GM21423 (cell line): ENCODE data around the gene FHIT.

Experiments used
- ATAC-seq: cut with Tn5 transposase; IDR thresholded peaks from one replicate; pipeline ENCODE4 v1.9.1; 2021; ENCODE audit warnings: mild to moderate bottlenecking, moderate library complexity; ENCODE audit not compliant: unreplicated experiment

Gene FHIT

DNA sequence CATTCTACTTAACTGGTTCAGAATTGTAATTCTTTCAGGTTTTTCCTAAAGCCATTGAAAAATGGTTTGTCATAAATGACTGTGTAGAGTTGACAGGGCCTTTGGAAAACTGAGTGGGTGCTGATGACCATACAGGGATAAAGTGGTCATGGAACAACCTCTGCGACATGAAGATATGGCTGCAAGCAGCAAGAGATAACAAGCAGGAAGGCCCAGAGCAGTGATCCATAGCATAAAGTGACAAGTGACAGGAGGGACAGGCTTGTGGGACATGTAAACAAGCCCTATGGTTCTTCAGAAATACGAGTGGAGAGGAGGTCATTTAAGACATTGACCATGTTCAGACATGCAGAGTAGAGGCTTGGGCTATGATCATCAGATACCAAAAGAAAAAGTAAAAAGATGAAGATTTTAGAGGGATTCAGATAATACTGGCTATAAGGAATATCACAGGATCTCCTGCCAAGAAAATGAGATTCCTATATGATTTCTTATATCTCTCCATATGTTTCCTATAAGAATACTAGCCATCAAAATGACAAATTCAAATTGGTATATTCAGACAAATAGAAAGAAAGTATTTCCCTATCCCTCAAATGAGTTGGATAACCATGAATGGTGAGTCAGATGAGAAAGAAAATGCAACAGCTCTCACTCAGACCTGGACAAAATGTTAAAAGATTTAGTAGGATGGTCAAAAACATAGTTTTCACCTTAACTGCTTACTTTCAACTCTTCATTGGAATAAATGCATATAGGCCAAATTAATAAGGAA lies 1373.8 kb downstream of the FHIT start:
- no peak for ATAC-seq

DNA sequence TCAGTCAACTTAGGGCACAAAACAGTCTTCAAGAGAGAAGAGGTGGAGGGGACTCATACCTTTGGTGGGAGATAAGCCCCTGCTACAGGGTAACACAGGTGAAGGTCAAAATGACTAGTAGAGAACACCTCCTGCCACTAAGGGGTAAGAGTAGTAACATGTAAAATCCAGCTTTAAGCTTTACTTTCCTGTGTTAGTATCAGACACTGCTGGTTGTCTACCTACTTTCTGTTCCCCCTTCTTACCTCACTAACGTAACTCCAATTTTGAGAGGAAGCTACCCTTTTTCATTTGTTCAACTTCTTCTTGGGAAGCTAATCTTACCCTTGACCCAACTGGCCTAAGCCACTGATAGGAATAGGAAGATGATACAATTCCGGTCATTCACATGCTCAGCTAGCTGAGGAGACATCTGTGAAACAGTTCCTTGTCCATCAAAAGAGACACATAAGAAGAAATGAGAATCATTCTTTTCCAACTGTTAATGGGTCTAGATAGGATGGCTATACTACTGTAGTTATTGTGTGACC lies 1374.7 kb downstream of the FHIT start:
- no peak for ATAC-seq

DNA sequence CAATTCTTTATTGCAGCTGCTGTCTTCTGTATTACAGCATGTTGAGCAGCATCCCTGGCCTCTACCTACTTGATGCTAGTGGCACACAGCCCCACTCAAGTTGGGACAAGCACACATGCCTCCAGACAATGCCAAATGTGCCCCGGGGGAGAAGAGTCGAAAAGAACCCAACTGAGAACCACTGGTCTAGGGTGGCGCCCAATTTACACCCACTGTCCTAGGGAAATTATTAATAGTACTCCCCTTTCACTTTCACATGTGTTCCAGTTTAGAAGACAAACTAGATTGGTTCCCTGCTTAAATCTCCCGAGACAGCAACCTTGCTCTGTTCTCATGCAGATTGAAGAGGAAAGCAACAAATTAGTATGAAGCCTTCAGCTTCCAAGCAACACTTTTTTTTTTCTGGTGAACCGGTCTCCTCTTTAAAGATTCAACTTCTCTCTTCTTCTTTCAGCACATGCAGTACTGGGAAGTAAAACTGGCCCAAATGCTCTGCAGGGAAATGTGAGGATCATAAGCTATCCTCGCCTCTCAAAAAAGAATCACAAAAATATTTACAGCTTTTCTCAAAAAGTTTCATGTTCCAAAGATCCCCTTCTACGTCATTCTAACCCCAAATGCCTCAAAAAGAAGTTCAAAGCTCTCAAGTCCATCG lies 1377.5 kb downstream of the FHIT start:
- no peak for ATAC-seq

DNA sequence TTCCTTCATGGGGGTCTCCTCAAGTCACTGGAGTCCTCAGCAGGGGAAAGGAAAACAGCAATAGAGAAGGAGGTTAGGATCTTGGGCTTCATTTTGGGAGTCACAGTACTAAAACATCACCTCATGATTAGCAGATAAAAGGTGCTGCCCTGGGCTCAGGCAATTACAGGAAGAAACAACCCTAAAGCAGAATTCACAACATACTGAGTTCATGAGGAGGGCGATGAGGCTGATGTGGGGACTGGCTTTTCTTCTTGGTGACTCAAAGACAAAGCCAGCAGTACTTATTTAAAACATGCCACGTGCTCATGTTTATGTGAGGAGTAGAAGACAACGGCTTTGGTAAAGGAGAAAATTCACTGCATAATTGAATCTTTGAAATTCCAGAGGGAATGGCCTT lies 1379.1 kb downstream of the FHIT start:
- ATAC-seq, result no peak

DNA sequence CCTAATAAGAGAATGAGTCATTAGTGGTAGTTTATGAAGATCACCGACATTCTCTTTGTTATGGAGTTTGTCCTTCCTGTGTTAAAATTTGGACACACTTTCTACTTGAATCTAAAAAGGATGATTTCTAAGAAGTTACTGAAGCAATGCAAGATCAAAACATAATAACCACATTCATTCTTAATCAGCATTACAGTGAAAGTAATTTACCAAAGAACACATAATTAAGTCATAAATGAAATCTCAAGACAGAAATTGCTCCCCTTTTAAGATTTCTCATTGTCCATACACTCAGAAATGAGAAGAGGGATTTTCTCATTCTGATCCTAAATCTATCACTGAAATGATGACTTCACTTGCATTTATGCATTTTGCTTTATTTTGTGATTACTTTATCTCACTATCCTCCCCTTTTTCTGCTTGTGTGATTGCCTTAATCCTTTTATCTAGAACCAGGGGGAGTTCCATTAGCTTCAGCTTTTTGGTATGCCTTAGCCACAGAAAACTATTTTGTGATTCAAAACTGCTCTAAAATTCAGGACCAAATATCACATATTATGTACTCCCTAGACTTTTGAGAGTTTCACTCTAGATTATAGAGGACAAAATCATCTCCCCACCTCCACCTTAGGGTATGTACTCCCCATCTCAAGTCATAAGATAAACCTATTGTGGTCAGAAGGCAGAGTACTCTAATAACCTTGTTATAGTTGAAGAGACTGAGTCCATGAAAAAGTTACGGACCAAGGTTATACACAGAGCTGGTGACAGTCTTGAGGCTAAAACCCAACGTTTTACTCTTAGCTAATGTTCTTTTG lies 1383.9 kb downstream of the FHIT start:
- no peak for ATAC-seq

DNA sequence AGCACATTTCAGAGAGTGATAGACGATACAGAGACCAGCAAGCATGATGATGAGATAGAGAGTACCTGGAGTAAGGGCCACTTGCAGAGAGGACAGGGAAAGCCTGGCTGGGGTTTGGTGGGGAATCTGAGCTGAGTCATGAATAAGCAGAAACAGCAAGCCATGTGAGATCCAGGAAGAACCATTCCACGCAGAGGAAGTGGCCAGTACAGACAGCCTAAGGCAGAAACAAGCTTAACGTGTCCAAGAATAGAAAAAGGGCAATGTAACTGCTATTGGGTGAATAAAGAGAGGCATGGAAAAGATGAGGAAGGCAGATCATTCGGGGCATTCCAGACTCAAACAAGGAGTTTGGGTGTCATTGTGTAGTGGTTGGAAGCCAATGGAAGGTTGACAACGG lies 1385.2 kb downstream of the FHIT start:
- no peak for ATAC-seq

GRCh38 chr3:59865351-59865750 lies 1385.9 kb downstream of the FHIT start:
- no peak for ATAC-seq

DNA sequence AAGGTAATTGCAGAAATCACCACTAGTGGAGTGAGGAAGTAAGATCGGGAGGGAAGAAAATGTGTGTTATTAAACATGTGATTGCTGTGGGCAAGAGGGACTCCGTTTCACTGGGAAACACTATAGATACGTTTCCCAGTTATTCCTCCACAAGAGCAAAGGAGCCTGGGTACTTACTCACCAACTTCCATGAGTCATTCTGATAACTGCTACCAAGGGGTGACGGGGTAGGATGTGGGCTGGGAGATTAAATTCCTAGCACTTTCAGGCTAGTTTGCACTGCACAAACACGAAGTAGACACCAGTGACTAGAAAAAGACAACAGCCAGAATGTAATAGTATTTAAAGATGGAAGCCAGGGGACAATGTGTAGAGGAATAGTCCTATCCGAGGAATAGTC lies 1388.6 kb downstream of the FHIT start:
- no peak for ATAC-seq

- ATAC-seq, result peak; percentile 98
Measured at GRCh38 chr3:59857589-59858346, 1393.5 kb downstream of the FHIT start.

GRCh38 chr3:59856934-59857460 lies 1394.3 kb downstream of the FHIT start:
- no peak for ATAC-seq

DNA sequence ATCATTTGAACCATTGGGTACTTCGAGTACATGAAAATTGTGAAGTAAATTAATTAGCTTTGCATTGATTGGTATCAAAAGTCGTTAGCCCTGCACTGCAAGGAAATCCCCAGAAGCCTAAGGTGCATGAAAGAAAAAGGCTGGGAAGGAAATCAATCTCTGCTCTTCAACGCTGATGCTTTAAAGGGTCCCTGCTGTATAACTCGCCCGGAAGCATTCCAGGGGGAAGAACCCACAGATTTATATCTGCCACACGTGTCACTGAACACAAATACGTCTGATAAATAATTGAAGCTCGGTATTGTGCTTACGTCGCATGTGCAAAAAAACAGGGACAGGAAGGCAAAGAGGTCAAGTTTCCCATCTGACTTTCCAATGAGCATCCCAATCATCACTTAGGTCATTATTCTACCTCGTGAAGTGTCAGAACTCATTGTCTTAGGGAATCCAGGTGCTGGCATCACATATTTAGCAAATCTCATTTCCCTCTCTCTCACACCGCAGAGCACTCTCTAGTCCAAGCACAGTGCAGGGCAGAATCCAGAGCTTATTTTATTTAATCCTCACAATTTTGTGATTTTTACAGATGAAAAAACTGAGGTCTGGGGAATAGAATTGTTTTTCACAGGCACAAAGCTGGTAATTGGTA lies 1397.1 kb downstream of the FHIT start:
- no peak for ATAC-seq

- ATAC-seq, result no peak
Measured at GRCh38 chr3:59850417-59850816, 1400.8 kb downstream of the FHIT start.

- no peak for ATAC-seq
Measured at GRCh38 chr3:59845386-59845785, 1405.9 kb downstream of the FHIT start.

DNA sequence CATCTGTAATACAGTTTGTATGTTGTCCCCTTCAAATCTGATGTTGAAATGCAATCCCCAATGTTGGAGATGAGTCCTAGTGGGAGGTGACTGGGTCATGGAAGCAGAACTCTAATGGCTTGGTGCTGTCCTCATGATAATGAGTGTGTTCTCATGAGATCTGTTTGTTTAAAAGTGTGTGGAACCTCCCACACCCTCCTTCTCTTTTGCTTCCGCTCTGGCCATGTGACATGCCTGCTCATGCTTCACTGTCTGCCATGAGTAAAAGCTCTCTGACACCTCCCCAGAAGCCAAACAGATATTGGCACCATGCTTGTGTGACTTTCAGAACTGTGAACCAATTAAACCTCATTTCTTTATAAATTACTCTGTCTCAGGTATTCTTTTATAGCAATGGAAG lies 1407.4 kb downstream of the FHIT start:
- no peak for ATAC-seq

DNA sequence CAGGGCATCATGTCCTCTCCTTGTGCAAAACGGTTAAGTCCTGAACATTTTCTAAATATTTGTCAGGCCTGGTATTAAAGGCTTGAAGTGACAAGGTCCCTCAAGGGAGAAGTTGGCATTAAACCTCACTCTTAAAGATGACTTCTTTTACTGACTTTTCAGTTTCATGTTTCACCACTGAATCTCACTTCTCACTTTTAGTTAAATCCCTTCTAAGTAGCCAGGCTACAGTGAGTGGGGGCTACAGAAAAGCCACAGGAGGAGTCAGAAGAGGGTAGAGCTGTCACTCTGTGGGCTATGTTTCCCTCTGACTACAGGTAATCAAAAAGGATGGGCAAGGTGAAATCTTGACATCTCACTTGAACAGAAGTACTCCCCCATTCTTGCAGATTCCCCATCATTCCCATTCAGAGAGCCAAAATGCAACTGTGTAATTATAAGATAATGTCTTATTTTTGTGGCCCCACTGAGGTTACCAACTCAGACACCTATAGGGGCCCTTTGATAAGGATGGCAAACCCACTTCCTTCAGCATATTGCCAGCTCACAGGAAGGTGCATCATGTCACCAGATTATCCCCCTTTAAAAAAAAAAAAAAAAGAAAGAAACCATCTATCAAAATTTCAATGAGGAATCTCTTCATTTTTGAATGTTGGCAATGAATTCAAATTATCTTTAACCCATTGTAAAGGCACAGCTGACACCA lies 1411.3 kb downstream of the FHIT start:
- ATAC-seq, result peak; percentile 94

- ATAC-seq, result peak; percentile 5
Measured at GRCh38 chr3:59839283-59839682, 1412.0 kb downstream of the FHIT start.

- ATAC-seq, result no peak
Measured at GRCh38 chr3:59836531-59836930, 1414.7 kb downstream of the FHIT start.

- no peak for ATAC-seq
Measured at GRCh38 chr3:59832702-59833101, 1418.5 kb downstream of the FHIT start.

- no peak for ATAC-seq
Measured at GRCh38 chr3:59832241-59832640, 1419.0 kb downstream of the FHIT start.
